SU-DHL-6 (cell line): Measurements from ENCODE around the gene GABBR2.

Experiments used
- H2AFZ ChIP-seq: fragments of 200-600 bp; sonication (generic); 2 replicates; pipeline ENCODE4 v1.6.1; 2014; ENCODE audit warnings: low read depth, mild to moderate bottlenecking, moderate library complexity, mixed read lengths, antibody characterized with exemption, low read length; ENCODE audit not compliant: severe bottlenecking
- H3F3A ChIP-seq: fragments of 200-600 bp; shearing (Covaris generic); 2 replicates; pipeline ENCODE4 v1.6.0; 2016; ENCODE audit warnings: antibody characterized with exemption, mild to moderate bottlenecking; ENCODE audit not compliant: insufficient read depth
- H3K27ac ChIP-seq: fragments of 200-600 bp; sonication (generic); 2 replicates; pipeline ENCODE4 v1.5.1; 2016; ENCODE audit warnings: low read depth, mild to moderate bottlenecking, low read length, moderate library complexity, mixed read lengths
- H3K27me3 ChIP-seq: fragments of 200-600 bp; sonication (generic), shearing (Covaris generic); 2 replicates; pipeline ENCODE4 v1.6.0; 2014; ENCODE audit warnings: mild to moderate bottlenecking, low read length
- H3K36me3 ChIP-seq: fragments of 200-600 bp; sonication (generic); 2 replicates; pipeline ENCODE4 v1.6.1; 2014; ENCODE audit warnings: mild to moderate bottlenecking, low read length, mixed read lengths
- H3K4me2 ChIP-seq: fragments of 300-600, 200-600 bp; shearing (Covaris generic), sonication (generic); 2 replicates; pipeline ENCODE4 v1.6.0; 2014; ENCODE audit warnings: low read length, low read depth, mild to moderate bottlenecking; ENCODE audit not compliant: poor library complexity, severe bottlenecking
- H3K4me3 ChIP-seq: fragments of 200-600 bp; sonication (generic); 2 replicates; pipeline ENCODE4 v1.5.1; 2014; ENCODE audit warnings: antibody characterized with exemption, low read length, mild to moderate bottlenecking, mixed read lengths; ENCODE audit not compliant: insufficient read depth, poor library complexity, severe bottlenecking
- H3K79me2 ChIP-seq: fragments of 200-600 bp; sonication (generic); 2 replicates; pipeline ENCODE4 v1.6.1; 2014; ENCODE audit warnings: mild to moderate bottlenecking, low read length, moderate library complexity; ENCODE audit not compliant: insufficient read depth
- H3K9ac ChIP-seq: fragments of 200-600 bp; sonication (generic); 2 replicates; pipeline ENCODE4 v1.7.0; 2014; ENCODE audit warnings: mild to moderate bottlenecking, low read length
- H3K9me2 ChIP-seq: fragments of 200-600 bp; sonication (generic); replicated peaks from 2 replicates; pipeline ENCODE4 v1.6.1; 2014; ENCODE audit warnings: low read length; ENCODE audit not compliant: insufficient read depth
- H3K9me3 ChIP-seq: fragments of 200-600 bp; sonication (generic); 2 replicates; pipeline ENCODE4 v1.6.1; 2014; ENCODE audit warnings: low read length, mixed read lengths; ENCODE audit not compliant: insufficient read depth
- H4K20me1 ChIP-seq: fragments of 200-600 bp; sonication (generic); 2 replicates; pipeline ENCODE4 v1.6.1; 2014; ENCODE audit warnings: low read depth, mild to moderate bottlenecking, antibody characterized with exemption, low read length, moderate library complexity, mixed read lengths
- CTCF ChIP-seq: fragments of 200-600 bp; sonication (generic); IDR thresholded peaks from one replicate; pipeline ENCODE4 v1.5.1; 2017; ENCODE audit warnings: antibody characterized with exemption, mild to moderate bottlenecking, low read length, moderate library complexity; ENCODE audit not compliant: insufficient read depth, poor library complexity, severe bottlenecking
- EZH2phosphoT487 ChIP-seq: fragments of 200-600 bp; sonication (generic), shearing (Covaris generic); conservative IDR thresholded peaks from 2 replicates; pipeline ENCODE4 v1.6.1; 2018; ENCODE audit warnings: mild to moderate bottlenecking, antibody characterized with exemption, low read length, moderate library complexity, mixed read lengths

The GABBR2 gene

GRCh38 chr9:98255578-98256296, 453.0 kb downstream of the GABBR2 start, which contains the start of gene TBC1D2:
TSS of gene TBC1D2 (minus strand) at chr9:98255649. CDS start at chr9:98255541, 108 bp downstream.
- Histone ChIP-seq H3K36me3 (no peaks in the 10 kb centered on the region), H3K9me3 (no peaks in the 10 kb centered on the region), H3K9ac (peak within 1 kb of the TSS; percentile 71), H2AFZ (peak within 1 kb of the TSS; percentile 94), H3F3A (peaks cover 13% of the 10 kb centered on the region), H3K27me3 (no peaks in the 10 kb centered on the region), H3K9me2 (no peaks in the 10 kb centered on the region), H3K79me2 (no peaks in the 10 kb centered on the region), H3K4me2 (peak within 1 kb of the TSS; percentile 78), H3K27ac (peak within 1 kb of the TSS; percentile 96), H4K20me1 (no peaks in the 10 kb centered on the region), H3K4me3 (peak within 1 kb of the TSS; percentile 76)
- no peak for TF ChIP-seq CTCF
- no peak for TF ChIP-seq EZH2phosphoT487

- Histone ChIP-seq H2AFZ (peak overlapping the region; percentile 94), H3K9me3 (no peaks in the 10 kb centered on the region), H3K36me3 (no peaks in the 10 kb centered on the region), H3K79me2 (no peaks in the 10 kb centered on the region), H3K4me3 (peak overlapping the region; percentile 76), H3K27ac (no peak overlapping the region), H3K9ac (peak overlapping the region; percentile 71), H4K20me1 (no peaks in the 10 kb centered on the region), H3K27me3 (no peaks in the 10 kb centered on the region), H3F3A (peaks cover 13% of the 10 kb centered on the region), H3K9me2 (no peaks in the 10 kb centered on the region), H3K4me2 (peak overlapping the region; percentile 78)
- TF ChIP-seq EZH2phosphoT487, result no peak
- no peak for TF ChIP-seq CTCF
Observed at GRCh38 chr9:98255061-98255577, 453.6 kb downstream of the GABBR2 start.

GRCh38 chr9:98254228-98255060, 454.3 kb downstream of the GABBR2 start:
- H3K4me3 ChIP-seq, result peak overlapping the region; percentile 76
- TF ChIP-seq EZH2phosphoT487 (no peak), CTCF (no peak)
- no peak overlapping the region for H3K27ac ChIP-seq
- H4K20me1 ChIP-seq, result no peaks in the 10 kb centered on the region
- peak overlapping the region; percentile 78 for H3K4me2 ChIP-seq
- peak overlapping the region; percentile 94 for H2AFZ ChIP-seq
- H3K9me2 ChIP-seq, result no peaks in the 10 kb centered on the region
- H3K79me2 ChIP-seq, result no peaks in the 10 kb centered on the region
- H3F3A ChIP-seq, result peaks cover 13% of the 10 kb centered on the region
- peak overlapping the region; percentile 71 for H3K9ac ChIP-seq
- H3K27me3 ChIP-seq, result no peaks in the 10 kb centered on the region
- H3K9me3 ChIP-seq, result no peaks in the 10 kb centered on the region
- no peaks in the 10 kb centered on the region for H3K36me3 ChIP-seq
